A549 (cell line): ENCODE data around the gene ARSK.

Experiments used
- CHD2 ChIP-seq: fragments of 150-350 bp; IDR thresholded peaks from 2 replicates; pipeline ENCODE4 v1.6.1; 2014; ENCODE audit warnings: low read length; ENCODE audit not compliant: partially characterized antibody
- CHD4 ChIP-seq: fragments of 200-600 bp; sonication (generic); IDR thresholded peaks from 2 replicates; pipeline ENCODE4 v1.6.1; 2016; ENCODE audit warnings: antibody characterized with exemption, mild to moderate bottlenecking, borderline replicate concordance
- CTCF ChIP-seq: fragments of >200 bp; sonication (Bioruptor Twin); formaldehyde crosslinking; IDR thresholded peaks from 3 replicates; pipeline ENCODE4 v1.5.1; 2016
- HDAC2 ChIP-seq: fragments of 200-600 bp; sonication (generic); IDR thresholded peaks from 2 replicates; pipeline ENCODE4 v1.6.1; 2016
- HOXA7 ChIP-seq: fragments of 250-450 bp; sonication (Bioruptor Pico); IDR thresholded peaks from 2 replicates; pipeline ENCODE4 v1.5.0; 2020; ENCODE audit warnings: mild to moderate bottlenecking, moderate library complexity
- JUNB ChIP-seq: fragments of >200 bp; sonication (Bioruptor Twin); formaldehyde crosslinking; IDR thresholded peaks from 2 replicates; pipeline ENCODE4 v1.6.1; 2016
- MAX ChIP-seq: IDR thresholded peaks from 2 replicates; pipeline ENCODE4 v1.6.1; 2012
- POLR2A ChIP-seq: IDR thresholded peaks from 2 replicates; pipeline ENCODE4 v1.6.1; 2012; ENCODE audit warnings: mild to moderate bottlenecking, low read length
- REST ChIP-seq: fragments of 200-600 bp; sonication (generic); IDR thresholded peaks from 2 replicates; pipeline ENCODE4 v1.6.1; 2016; ENCODE audit warnings: antibody characterized with exemption, mild to moderate bottlenecking, moderate library complexity
- ZSCAN20 ChIP-seq: fragments of 250-450 bp; sonication (Bioruptor Pico); IDR thresholded peaks from 2 replicates; pipeline ENCODE4 v1.8.0; 2022; ENCODE audit warnings: mild to moderate bottlenecking, moderate library complexity

- TF ChIP-seq CTCF (no peak), HDAC2 (no peak), ZSCAN20 (CRISPR knock-in tag) (no peak), MAX (no peak), CHD2 (no peak), REST (no peak), CHD4 (no peak), POLR2A (no peak), HOXA7 (CRISPR knock-in tag) (no peak), JUNB (no peak)
Observed at GRCh38 chr5:95641741-95642220, 86.9 kb downstream of the ARSK start.
